HG03064 (cell line): ENCODE results near the gene MCHR1.
"Not testable (repeated sequence)": the region's sequence is repeated elsewhere in the genome, so short reads cannot be mapped to it uniquely, and the experiment has no call there.

ENCODE experiments used
- ATAC-seq: cut with Tn5 transposase; IDR thresholded peaks from one replicate; pipeline ENCODE4 v1.9.1; 2021; ENCODE audit warnings: low read depth; ENCODE audit not compliant: unreplicated experiment

Gene MCHR1

DNA sequence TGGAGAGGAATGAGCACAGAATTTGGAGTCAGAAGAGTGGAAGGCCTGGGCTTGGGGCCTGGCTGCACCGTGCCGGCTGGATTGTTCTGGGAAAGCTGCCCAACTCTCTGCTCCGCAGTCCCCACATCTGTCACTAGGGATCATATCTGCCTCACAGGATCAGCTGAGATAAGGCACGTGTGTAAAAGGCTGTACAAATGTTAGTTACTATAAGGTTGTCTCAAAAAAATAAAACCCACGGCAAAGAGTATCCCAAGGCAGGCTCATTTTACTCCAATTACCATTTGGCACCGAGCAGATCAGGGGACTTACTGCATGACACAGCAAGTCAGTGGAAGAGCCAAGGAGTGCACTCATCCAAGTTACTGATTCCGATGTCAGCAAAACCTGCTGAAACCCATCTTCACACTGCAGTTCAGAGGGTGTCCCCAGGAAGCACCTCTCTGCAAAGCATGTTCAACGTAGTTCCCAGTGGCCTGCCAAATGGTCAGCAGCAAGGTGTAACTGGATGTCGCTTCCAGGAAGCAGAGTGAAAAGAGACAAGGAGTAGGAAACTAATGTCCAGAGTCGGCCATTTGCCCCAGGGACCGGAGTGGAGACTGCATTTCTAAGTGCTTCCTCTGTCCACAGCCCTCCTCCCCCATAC lies 24.6 kb upstream of the MCHR1 start:
- ATAC-seq, result no peak

DNA sequence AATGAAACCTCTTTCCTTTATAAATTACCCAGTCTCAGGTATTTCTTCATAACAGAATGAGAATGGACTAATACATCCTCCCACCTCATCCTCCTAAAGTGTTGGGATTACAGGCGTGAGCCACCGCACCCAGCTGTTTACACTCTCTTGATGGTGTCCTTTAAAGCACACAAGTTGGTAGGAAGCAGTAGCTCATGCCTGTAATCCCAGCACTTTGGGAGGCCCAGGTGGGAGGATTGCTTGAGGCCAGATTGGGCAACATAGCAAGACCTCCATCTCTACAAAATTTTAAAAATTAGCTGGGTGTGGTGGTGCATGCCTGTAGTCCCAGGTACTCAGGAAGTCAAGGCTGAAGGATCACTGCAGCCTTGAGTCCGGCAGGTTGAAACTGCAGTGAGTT lies 23.3 kb upstream of the MCHR1 start:
- ATAC-seq, result not testable (repeated sequence)

DNA sequence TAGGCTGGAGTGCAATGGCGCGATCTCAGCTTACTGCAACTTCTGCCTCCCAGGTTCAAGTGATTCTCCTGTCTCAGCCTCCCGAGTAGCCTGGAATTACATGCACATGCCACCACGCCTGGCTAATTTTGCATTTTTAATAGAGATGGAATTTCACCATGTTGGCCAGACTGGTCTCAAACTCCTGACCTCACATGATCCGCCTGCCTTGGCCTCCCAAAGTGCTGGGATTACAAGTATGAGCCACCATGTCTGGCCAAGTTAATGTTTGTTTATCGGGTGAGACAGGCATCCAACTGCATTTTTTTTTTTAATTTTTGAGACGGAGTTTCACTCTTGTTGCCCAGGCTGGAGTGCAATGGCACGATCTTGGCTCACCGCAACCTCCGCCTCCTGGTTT lies 22.6 kb upstream of the MCHR1 start:
- ATAC-seq, result not testable (repeated sequence)

DNA sequence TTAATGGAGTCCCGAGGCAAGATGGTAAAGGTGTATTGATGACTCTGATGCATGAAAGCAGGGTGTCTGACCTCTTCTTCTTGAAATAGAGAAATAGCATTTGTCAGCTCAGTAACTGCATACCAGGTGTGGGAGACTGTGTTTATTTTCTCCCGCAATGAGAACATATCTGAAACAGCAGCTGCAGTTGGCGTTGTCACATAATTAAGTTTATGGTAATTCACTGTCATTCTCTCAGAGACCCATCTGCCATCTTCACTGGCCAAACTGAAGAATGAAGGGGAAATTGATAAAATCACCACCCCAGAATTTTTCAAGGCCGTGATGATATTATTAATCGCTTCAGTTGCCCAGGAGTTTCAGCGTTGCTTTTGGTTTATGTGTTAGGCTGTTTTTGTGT lies 20.1 kb upstream of the MCHR1 start:
- ATAC-seq, result no peak

- no peak for ATAC-seq
Observed at GRCh38 chr22:40660730-40661129, 18.6 kb upstream of the MCHR1 start.

DNA sequence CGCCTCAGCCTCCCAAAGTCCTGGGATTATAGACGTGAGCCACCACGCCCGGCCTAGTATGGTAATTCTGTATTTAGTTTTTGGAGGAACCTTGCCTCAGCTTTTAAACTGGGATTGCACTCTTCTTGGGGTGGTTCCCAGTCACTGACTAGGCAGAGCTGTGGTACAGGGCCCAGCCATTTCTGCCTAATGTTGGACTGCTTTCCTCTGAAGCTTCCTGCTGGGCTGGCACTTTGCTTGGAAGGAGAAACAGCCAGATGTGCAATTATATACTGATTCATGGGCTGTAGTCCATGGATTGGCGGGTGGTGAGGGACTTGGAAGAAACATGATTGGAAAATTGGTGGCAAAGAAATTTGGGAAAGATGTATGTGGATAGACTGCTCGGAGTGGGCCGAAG lies 17.6 kb upstream of the MCHR1 start:
- ATAC-seq, result no peak

DNA sequence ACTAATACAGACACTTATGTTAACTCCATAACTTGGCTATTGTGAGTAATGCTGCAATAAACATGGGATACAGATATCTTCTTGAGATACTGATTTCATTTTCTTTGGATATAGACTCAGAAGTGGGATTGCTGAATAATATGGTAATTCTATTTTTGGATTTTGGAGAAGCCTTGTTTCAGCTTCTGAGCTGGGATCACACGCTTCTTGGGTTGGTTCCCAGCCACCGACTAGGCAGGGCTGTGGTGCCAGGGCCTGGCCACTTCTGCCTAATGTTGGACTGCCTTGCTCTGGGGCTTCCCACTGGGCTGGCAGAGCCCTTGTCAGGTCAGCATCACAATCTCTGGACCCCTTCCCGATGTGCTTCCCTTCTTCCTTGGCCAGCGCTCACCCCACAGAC lies 14.0 kb upstream of the MCHR1 start:
- ATAC-seq, result no peak

DNA sequence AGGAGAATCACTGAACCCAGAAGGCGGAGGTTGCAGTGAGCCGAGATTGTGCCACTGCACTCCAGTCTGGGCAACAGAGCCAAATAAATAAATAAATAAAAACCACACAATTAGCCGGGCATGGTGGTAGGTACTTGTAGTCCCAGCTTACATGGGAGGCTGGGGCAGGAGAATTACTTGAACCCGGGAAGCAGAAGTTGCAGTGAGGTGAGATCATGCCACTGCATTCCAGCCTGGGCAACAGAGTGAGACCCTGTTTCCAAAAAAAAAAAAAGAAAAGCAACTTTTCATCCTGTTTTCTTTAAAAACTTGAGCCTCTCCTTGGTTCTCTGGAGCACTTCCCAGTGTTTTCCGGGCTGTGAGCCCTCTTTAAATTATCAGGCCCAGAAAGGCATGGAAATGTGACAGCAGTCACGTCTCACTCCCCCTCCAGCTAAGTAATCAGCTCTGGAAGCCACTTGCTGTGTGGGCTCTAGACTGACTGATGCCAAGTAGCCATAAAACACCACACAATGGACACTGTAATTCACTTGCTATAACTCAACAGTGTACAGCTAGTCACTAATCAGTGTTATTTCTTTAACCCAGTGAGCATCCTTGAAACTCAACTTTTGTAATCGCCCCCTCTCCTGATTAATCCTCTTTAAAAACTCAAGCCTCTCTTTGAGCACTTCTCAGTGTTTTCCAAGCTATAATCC lies 13.0 kb upstream of the MCHR1 start:
- ATAC-seq, result no peak

DNA sequence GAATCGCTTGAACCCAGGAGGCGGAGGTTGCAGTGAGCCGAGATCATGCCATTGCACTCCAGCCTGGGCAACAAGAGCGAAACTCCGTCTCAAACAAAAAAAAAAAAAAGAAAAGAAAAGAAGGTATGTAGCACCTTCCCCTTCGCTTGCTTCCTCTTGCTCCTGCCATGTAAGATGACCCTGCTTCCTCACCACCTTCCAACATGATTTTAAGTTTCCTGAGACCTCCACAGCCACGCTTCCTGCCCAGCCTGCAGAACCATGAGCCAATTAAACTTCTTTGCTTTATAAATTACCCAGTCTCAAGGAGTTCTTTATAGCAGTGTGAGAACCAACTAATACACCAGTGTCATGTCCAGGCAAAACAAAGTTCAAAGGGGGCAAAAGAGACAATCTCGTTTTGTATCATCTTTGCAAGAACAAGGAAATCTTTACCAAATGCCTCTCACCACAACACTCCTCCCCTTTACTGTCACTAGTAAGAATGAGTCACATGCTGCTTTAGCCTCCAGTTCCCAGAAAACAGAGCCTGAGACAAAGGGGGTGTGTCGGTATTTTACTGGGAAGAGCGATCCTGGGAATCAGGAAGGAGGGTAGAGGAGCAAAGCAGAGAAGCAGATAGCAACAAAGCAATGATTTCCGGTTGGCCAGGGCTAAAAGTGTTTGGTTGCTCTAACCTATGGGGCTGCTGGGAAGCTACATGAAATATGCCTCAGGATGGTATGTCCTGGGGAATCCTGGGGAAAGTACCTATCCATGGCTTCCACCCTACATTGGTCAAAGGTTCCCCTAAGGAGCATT lies 10.5 kb upstream of the MCHR1 start:
- no peak for ATAC-seq

DNA sequence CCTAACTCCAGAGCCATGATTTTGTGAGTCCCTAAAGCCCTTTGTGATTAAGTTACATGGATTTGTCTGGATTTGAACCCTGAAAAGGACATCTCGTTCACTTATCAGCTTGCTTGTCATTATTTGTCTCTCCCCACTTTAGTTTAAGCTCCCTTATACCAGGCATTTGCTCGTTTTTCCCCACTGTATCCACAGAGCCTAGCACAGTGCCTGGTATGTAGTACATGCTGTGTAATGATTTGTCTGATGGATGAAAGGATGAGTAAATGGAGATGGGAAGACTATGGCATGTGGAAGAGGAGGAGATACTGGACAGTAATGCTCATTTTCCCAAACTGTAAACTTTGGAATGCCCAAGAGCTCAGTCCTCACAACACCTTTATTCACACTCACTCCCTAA lies 9.2 kb upstream of the MCHR1 start:
- no peak for ATAC-seq

- no peak for ATAC-seq
Observed at GRCh38 chr22:40671369-40671768, 7.9 kb upstream of the MCHR1 start.

DNA sequence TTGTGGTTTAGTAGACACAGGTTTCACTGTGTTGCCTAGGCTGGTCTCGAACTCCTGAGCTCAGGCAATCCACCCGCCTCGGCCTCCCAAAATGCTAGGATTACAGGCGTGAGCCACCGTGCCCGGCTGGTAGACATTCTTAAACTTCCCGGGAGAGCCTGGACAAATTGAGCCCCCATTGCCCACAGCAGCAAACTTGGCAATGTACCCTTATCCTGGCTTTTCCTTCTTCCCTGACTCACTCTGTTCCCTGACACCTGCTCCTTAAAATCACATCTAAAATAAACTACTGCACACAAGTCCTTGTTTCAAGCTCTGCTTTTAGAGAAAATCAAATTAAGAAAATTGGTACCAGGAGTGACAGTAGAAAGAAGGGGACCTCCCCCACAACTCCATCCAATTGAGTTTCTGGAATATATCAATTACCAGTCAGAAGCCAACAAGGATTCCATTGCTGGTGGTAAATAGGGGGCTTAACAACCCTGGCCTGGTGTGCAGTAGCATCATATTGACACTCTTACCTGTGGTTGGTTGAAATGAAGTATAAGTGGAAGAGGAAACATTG lies 7.4 kb upstream of the MCHR1 start:
- no peak for ATAC-seq

GRCh38 chr22:40673017-40673416 lies 6.3 kb upstream of the MCHR1 start:
- ATAC-seq, result no peak

- no peak for ATAC-seq
Observed at GRCh38 chr22:40674274-40674673, 5.0 kb upstream of the MCHR1 start.

DNA sequence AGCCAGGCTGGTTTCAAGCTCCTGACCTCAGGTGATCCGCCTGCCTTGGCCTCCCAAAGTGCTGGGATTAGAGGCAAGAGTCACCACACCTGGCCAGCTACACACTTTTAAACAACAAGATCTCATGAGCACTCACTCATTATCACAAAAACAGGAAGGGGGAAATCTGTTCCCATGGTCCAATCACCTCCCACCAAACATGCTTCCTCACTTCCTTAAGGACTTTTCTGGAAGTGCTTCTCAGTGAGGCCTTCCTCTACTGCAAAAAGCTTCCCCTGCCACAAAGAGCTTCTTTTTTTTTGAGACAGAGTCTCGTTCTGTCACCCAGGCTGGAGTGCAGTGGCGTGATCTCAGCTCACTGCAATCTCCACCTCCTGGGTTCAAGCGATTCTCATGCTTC lies 3.1 kb upstream of the MCHR1 start:
- not testable (repeated sequence) for ATAC-seq

- no peak for ATAC-seq
Observed at GRCh38 chr22:40676644-40677043, 2.6 kb upstream of the MCHR1 start.

- ATAC-seq, result no peak
Observed at GRCh38 chr22:40678493-40679248, 613 bp upstream of the MCHR1 start.

DNA sequence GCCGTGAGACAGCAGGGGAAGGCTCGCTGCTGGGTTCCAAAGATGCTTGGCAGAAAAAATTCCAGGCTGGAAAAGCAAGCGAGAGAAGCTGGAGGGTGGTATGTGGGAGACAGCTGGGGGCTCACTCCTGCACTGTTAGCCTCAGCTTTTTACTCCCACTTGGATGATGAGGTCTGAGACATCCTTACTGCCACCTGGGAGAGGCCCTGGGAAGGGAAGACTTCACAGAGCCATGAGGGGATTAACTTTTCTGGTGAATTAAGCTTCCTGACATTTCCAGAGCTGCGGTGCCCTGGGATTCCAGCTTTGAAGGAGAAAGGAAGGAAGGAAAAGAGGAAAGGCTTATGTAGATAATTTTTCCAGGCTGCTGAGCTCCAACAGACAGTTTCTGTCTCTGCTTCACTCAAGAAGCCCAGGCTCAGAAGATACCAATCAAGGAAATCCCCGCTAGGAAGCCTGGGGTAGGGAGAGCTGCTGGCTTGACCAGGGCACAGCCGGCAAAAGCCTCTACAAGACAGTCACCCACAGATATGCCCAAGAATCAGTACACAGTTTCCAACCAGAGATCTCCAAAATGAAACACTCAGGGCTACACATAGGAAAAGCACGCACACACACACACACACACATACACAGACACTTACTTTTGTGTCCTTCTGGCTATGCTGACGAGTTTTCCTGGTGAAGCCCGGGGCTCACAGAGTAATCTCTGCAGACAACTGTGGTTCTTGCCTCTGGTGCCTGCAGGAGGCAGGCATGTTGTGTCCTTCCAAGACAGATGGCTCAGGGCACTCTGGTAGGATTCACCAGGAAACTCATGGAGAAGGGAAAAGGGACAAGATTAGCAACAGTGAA lies 907 bp downstream of the MCHR1 start:
- no peak for ATAC-seq

DNA sequence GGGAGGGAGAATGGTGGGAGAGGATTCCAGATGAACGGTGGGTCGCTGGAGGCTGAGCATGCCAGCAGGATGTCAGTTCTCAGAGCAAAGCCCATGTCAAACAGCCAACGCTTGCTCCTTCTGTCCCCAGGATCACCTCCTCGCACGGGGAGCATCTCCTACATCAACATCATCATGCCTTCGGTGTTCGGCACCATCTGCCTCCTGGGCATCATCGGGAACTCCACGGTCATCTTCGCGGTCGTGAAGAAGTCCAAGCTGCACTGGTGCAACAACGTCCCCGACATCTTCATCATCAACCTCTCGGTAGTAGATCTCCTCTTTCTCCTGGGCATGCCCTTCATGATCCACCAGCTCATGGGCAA lies 1.5 kb downstream of the MCHR1 start:
- ATAC-seq, result no peak

DNA sequence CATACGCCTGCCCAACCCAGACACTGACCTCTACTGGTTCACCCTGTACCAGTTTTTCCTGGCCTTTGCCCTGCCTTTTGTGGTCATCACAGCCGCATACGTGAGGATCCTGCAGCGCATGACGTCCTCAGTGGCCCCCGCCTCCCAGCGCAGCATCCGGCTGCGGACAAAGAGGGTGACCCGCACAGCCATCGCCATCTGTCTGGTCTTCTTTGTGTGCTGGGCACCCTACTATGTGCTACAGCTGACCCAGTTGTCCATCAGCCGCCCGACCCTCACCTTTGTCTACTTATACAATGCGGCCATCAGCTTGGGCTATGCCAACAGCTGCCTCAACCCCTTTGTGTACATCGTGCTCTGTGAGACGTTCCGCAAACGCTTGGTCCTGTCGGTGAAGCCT lies 2.2 kb downstream of the MCHR1 start:
- ATAC-seq, result no peak
